ENCODE data around the gene KIF20B. TPM values are rescaled to one million over a fixed set of nuclear protein-coding genes. Genes with fewer than 3 reads are reported as not detected.

Gene KIF20B
- total RNA-seq, 4 donors from 2014 or later: 1.4 to 2.1 (median 1.8) TPM

- Histone ChIP-seq H3K4me1 (no peaks in the 10 kb centered on the region), H3K36me3 (peaks cover 0 to 9% (median 0%) of the 10 kb centered on the region in 4 donors), H3K27me3 (no peaks in the 10 kb centered on the region), H3K9me3 (no peaks in the 10 kb centered on the region), H3K27ac (replicated peaks in 1 of 4) (no peak overlapping the region), H3K4me3 (no peak overlapping the region)
- intact Hi-C loops (cut with DNase I): no loop called here
- DNase-seq (ENCODE audit: extremely low spot score): no peak
- 74% methylated on average over 3 of the region's 3 CpGs for WGBS
- no peak for TF ChIP-seq POLR2AphosphoS5 (IDR thresholded peaks at IDR 0.05)
- no peak for TF ChIP-seq POLR2A (IDR thresholded peaks at IDR 0.05; ENCODE audit: low read depth)
- no peak for TF ChIP-seq EP300 (IDR thresholded peaks at IDR 0.05)
- no peak for TF ChIP-seq CTCF (IDR thresholded peaks at IDR 0.05)
Measured at GRCh38 chr10:89734616-89735015, 33.2 kb downstream of the KIF20B start.

- intact Hi-C loops (cut with DNase I): no loop called here
- no peak for TF ChIP-seq EP300 (IDR thresholded peaks at IDR 0.05)
- TF ChIP-seq CTCF (IDR thresholded peaks at IDR 0.05): no peak
- TF ChIP-seq POLR2A (IDR thresholded peaks at IDR 0.05; ENCODE audit: low read depth): no peak
- TF ChIP-seq POLR2AphosphoS5 (IDR thresholded peaks at IDR 0.05): no peak
- no peak for DNase-seq (ENCODE audit: extremely low spot score)
- no peaks in the 10 kb centered on the region for H3K36me3 ChIP-seq
- 80% methylated on average over 2 of the region's 2 CpGs for WGBS
- no peak overlapping the region for H3K4me3 ChIP-seq
- no peaks in the 10 kb centered on the region for H3K4me1 ChIP-seq
- H3K27ac ChIP-seq (replicated peaks in 1 of 4): no peak overlapping the region
- no peaks in the 10 kb centered on the region for H3K9me3 ChIP-seq
- no peaks in the 10 kb centered on the region for H3K27me3 ChIP-seq
Measured at GRCh38 chr10:89738551-89739209, 37.3 kb downstream of the KIF20B start.

GRCh38 chr10:89741126-89741762 lies 39.9 kb downstream of the KIF20B start:
- H3K4me1 ChIP-seq: no peaks in the 10 kb centered on the region
- no peak overlapping the region for H3K27ac ChIP-seq (replicated peaks in 1 of 4)
- peaks cover 0 to 7% (median 0%) of the 10 kb centered on the region in 4 donors for H3K36me3 ChIP-seq
- no peaks in the 10 kb centered on the region for H3K27me3 ChIP-seq
- no peak for DNase-seq (ENCODE audit: extremely low spot score)
- intact Hi-C loops (cut with DNase I): no loop called here
- H3K4me3 ChIP-seq: no peak overlapping the region
- H3K9me3 ChIP-seq: no peaks in the 10 kb centered on the region
- no peak for TF ChIP-seq POLR2AphosphoS5 (IDR thresholded peaks at IDR 0.05)
- TF ChIP-seq EP300 (IDR thresholded peaks at IDR 0.05): no peak
- 97% methylated on average over 4 of the region's 4 CpGs for WGBS

GRCh38 chr10:89744026-89744425 lies 42.6 kb downstream of the KIF20B start:
- Histone ChIP-seq H3K27me3 (no peaks in the 10 kb centered on the region), H3K27ac (replicated peaks in 1 of 4) (no peak overlapping the region), H3K9me3 (no peaks in the 10 kb centered on the region), H3K4me1 (no peaks in the 10 kb centered on the region), H3K4me3 (no peak overlapping the region), H3K36me3 (peaks cover 0 to 11% (median 0%) of the 10 kb centered on the region in 4 donors)
- 100% methylated on average over 1 of the region's 1 CpG for WGBS
- intact Hi-C loops (cut with DNase I): no loop called here
- TF ChIP-seq CTCF (IDR thresholded peaks at IDR 0.05) (no peak), POLR2A (IDR thresholded peaks at IDR 0.05; ENCODE audit: low read depth) (no peak), EP300 (IDR thresholded peaks at IDR 0.05) (no peak), POLR2AphosphoS5 (IDR thresholded peaks at IDR 0.05) (no peak)
- no peak for DNase-seq (ENCODE audit: extremely low spot score)

GRCh38 chr10:89745903-89746302 lies 44.5 kb downstream of the KIF20B start:
- Histone ChIP-seq H3K27ac (replicated peaks in 1 of 4) (no peak overlapping the region), H3K4me3 (no peak overlapping the region), H3K4me1 (no peaks in the 10 kb centered on the region), H3K27me3 (no peaks in the 10 kb centered on the region), H3K9me3 (no peaks in the 10 kb centered on the region), H3K36me3 (peaks cover 0 to 11% (median 0%) of the 10 kb centered on the region in 4 donors)
- 94% methylated on average over 7 of the region's 7 CpGs for WGBS
- no peak for DNase-seq (ENCODE audit: extremely low spot score)
- intact Hi-C loops (cut with DNase I): no loop called here
- TF ChIP-seq CTCF (IDR thresholded peaks at IDR 0.05) (no peak), POLR2A (IDR thresholded peaks at IDR 0.05; ENCODE audit: low read depth) (no peak)
